Colonic mucosa (tissue), 4 donors: ENCODE data around the gene TSR1. TPM values are rescaled to one million over a fixed set of nuclear protein-coding genes. Genes with fewer than 3 reads are reported as not detected.

Experiments used
- DNase-seq: peaks from one replicate; pipeline ENCODE4 v3.0.0-alpha.2; 2020
- H3K27ac ChIP-seq: fragments of 200-600 bp; one replicate; pipeline ENCODE4 v1.8.0; 2021
- H3K27me3 ChIP-seq: fragments of 200-600 bp; one replicate; pipeline ENCODE4 v1.8.0; 2021
- H3K36me3 ChIP-seq: fragments of 200-600 bp; one replicate; pipeline ENCODE4 v1.8.0; 2021
- H3K4me1 ChIP-seq: fragments of 200-600 bp; one replicate; pipeline ENCODE4 v1.8.0; 2021; ENCODE audit warnings: mild to moderate bottlenecking
- H3K4me3 ChIP-seq: fragments of 200-600 bp; one replicate; pipeline ENCODE4 v1.8.0; 2021
- H3K9ac ChIP-seq, 2 donors: one replicate each; pipeline ENCODE4 v1.7.0; 2013; ENCODE audit warnings: control low read depth in 2 of 2, low read depth in 2 of 2, low read length in 2 of 2
- H3K9me3 ChIP-seq: fragments of 200-600 bp; one replicate; pipeline ENCODE4 v1.8.0; 2021
- CTCF ChIP-seq: fragments of 200-600 bp; IDR thresholded peaks from one replicate; pipeline ENCODE4 v1.8.0; 2022; ENCODE audit warnings: antibody characterized with exemption, mild to moderate bottlenecking
- intact Hi-C: fragments of 100-400 bp; cut with DNase I; formaldehyde crosslinking; loops from one replicate; pipeline ENCODE4 v1.14.1; 2022
- total RNA-seq, 2 donors: library from RNA; stranded (reverse); fragmentation: NEBNext Ultra II Directional in 1 of 2; extraction: Animal tissue kit (Norgen Biotek cat#: 25700) in 1 of 2; gene quantifications; one replicate each; pipeline ENCODE4 v1.2.1, GENCODE V29; 2021
- donor health status: healthy.
- donor health status: DM: no; HTN: no; CAD: no.
- donor health status: DM: no; HTN: no; CAD: no.

The TSR1 gene
- total RNA-seq, 2 donors from 2014 or later: 13.7 to 28.5 TPM

- intact Hi-C loops: loop anchor here (10.0 kb wide), 1 partner anchor 225 kb away; the partner anchor contains the start of gene HIC1
- TF ChIP-seq CTCF: no peak
Observed at GRCh38 chr17:2279707-2280106, 56.5 kb downstream of the TSR1 start.

GRCh38 chr17:2277429-2278170 is 58.7 kb downstream of the TSR1 start:
- intact Hi-C loops: loop anchor here (10.0 kb wide), 1 partner anchor 223 kb away; the partner anchor contains the start of gene HIC1
- TF ChIP-seq CTCF: no peak
- Histone ChIP-seq H3K27ac (no peak overlapping the region), H3K36me3 (no peaks in the 10 kb centered on the region), H3K9ac (no peak overlapping the region), H3K4me3 (no peak overlapping the region), H3K9me3 (no peaks in the 10 kb centered on the region), H3K4me1 (no peaks in the 10 kb centered on the region), H3K27me3 (no peaks in the 10 kb centered on the region)
- no peak for DNase-seq

More at GRCh38 chr17:2279707-2280106, 56.5 kb downstream of the TSR1 start:
- Histone ChIP-seq H3K4me3 (no peak overlapping the region), H3K9ac (no peak overlapping the region), H3K27me3 (no peaks in the 10 kb centered on the region), H3K4me1 (no peaks in the 10 kb centered on the region), H3K27ac (no peak overlapping the region), H3K9me3 (no peaks in the 10 kb centered on the region), H3K36me3 (no peaks in the 10 kb centered on the region)
- DNase-seq: no peak

GRCh38 chr17:2275722-2276121 is 60.5 kb downstream of the TSR1 start:
- Histone ChIP-seq H3K27me3 (no peaks in the 10 kb centered on the region), H3K4me3 (no peak overlapping the region), H3K9me3 (no peaks in the 10 kb centered on the region), H3K4me1 (no peaks in the 10 kb centered on the region), H3K36me3 (no peaks in the 10 kb centered on the region), H3K27ac (no peak overlapping the region), H3K9ac (no peak overlapping the region)
- no peak for DNase-seq
- intact Hi-C loops: loop anchor here (10.0 kb wide), 1 partner anchor 221 kb away; the partner anchor contains the start of gene HIC1
- TF ChIP-seq CTCF: no peak

GRCh38 chr17:2274414-2274813 is 61.8 kb downstream of the TSR1 start:
- Histone ChIP-seq H3K36me3 (no peaks in the 10 kb centered on the region), H3K9ac (no peak overlapping the region), H3K27me3 (no peaks in the 10 kb centered on the region), H3K4me1 (no peaks in the 10 kb centered on the region), H3K4me3 (no peak overlapping the region), H3K9me3 (no peaks in the 10 kb centered on the region), H3K27ac (no peak overlapping the region)
- intact Hi-C loops: loop anchor here (10.0 kb wide), 1 partner anchor 220 kb away; the partner anchor contains the start of gene HIC1
- no peak for DNase-seq
- TF ChIP-seq CTCF: no peak

Other genes with a start within 250 kb of the TSR1 start
- 10 to 100 TPM; 18.3 to 23.6 TPM for gene SMG6, start 32.7 kb downstream of the TSR1 start, total RNA-seq
- gene SRR, start 32.5 kb downstream of the TSR1 start, total RNA-seq: 10 to 100 TPM in 1 of 2 donors, 1 to 10 TPM in 1; 9.0 to 11.0 TPM
- gene SGSM2, start 1.0 kb upstream of the TSR1 start, total RNA-seq: 10 to 100 TPM; 26.7 to 27.6 TPM
- 10 to 100 TPM; 20.7 to 29.3 TPM for gene MNT, start 64.6 kb upstream of the TSR1 start, total RNA-seq
- 10 to 100 TPM; 16.3 to 23.1 TPM for gene METTL16, start 175.4 kb upstream of the TSR1 start, total RNA-seq